Breast epithelium (tissue), 3 donors: Measurements from ENCODE around the gene CCN6.

ENCODE experiments used
- POLR2AphosphoS5 ChIP-seq, 3 donors: sonication (generic); formaldehyde crosslinking; IDR thresholded peaks; one replicate each; pipeline ENCODE4 v1.6.1; 2017; ENCODE audit warnings: antibody characterized with exemption in 3 of 3
- TF ChIP-seq, protein P1 (sequence below), 3 donors: fragments of 450-650 bp; IDR thresholded peaks; one replicate each; pipeline ENCODE4 v1.5.1; 2016 to 2017; ENCODE audit warnings: antibody characterized with exemption in 3 of 3, mild to moderate bottlenecking in 3 of 3, moderate library complexity in 3 of 3

DNA sequence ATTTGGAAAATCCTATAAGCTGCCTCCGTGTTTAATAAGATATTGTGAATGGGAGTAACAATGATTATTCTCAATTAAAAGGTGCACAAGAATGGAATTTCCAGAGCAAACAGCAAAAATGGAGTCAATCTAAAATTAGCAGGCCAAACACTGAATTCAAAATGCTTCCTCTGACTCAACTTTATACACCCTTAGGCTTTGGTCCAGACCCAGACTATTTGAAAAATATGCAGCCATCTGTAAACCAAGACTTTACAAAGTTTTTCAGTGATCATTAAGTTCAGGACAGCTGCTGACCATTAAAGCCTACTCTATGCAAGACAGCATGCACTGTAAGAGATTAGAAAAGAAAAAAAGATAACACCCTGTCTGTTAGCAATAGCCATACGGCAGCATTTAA is 39.4 kb upstream of the CCN6 start:
- no peak for TF ChIP-seq POLR2AphosphoS5 (IDR thresholded peaks at IDR 0.05)
- TF ChIP-seq, protein P1, sequence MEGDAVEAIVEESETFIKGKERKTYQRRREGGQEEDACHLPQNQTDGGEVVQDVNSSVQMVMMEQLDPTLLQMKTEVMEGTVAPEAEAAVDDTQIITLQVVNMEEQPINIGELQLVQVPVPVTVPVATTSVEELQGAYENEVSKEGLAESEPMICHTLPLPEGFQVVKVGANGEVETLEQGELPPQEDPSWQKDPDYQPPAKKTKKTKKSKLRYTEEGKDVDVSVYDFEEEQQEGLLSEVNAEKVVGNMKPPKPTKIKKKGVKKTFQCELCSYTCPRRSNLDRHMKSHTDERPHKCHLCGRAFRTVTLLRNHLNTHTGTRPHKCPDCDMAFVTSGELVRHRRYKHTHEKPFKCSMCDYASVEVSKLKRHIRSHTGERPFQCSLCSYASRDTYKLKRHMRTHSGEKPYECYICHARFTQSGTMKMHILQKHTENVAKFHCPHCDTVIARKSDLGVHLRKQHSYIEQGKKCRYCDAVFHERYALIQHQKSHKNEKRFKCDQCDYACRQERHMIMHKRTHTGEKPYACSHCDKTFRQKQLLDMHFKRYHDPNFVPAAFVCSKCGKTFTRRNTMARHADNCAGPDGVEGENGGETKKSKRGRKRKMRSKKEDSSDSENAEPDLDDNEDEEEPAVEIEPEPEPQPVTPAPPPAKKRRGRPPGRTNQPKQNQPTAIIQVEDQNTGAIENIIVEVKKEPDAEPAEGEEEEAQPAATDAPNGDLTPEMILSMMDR (IDR thresholded peaks at IDR 0.05) = no peak
